K562 (cell line): Measurements from ENCODE around the gene SRBD1. TPM values are rescaled to one million over a fixed set of nuclear protein-coding genes. Genes with fewer than 3 reads are reported as not detected.

Experiments used
- ATAC-seq: fragments of 200-7000 bp; cut with Tn5 transposase; 3 replicates; pipeline ENCODE4 v1.9.1; 2020; ENCODE audit warnings: moderate library complexity
- BruUV-seq: library from RNA; stranded (reverse); fragments of 400-500 nt; replicated peaks from 2 replicates; lab custom pipeline; 2021; lab: Mats Ljungman, UMichigan
- CTCF ChIA-PET: fragments of 300-600 bp; formaldehyde crosslinking; extraction: SDS; loops from one replicate; lab custom pipeline; 2021; ENCODE audit warnings: low intra/inter-chr PET ratio; lab: Yijun Ruan, JAX
- POLR2A ChIA-PET: fragments of 300-600, 350-650 bp; sonication (Branson Sonifier 250); formaldehyde crosslinking; extraction: SDS; loops from one replicate; lab custom pipeline; 2021; ENCODE audit warnings: antibody characterized with exemption, inconsistent platforms; lab: Yijun Ruan, JAX
- DNase-seq, 4 experiments: peaks; one replicate each; pipeline versions ENCODE4 v3.0.0 to v3.0.0-alpha.2; 2011 to 2018; ENCODE audit warnings: low spot score in 3 of 4, mixed read lengths in 3 of 4; ENCODE audit errors: extremely low read depth in 1 of 4
- FAIRE-seq: peaks from 2 replicates; lab custom pipeline; 2011; peaks lifted over from hg19 to GRCh38; lab: Jason Lieb, UNC
- H2AFZ ChIP-seq: 2 replicates; pipeline ENCODE4 v1.6.0; 2011; ENCODE audit warnings: low read depth, low read length, control low read depth, inconsistent platforms
- H3K27ac ChIP-seq: fragments of 200-600 bp; 3 replicates; pipeline ENCODE4 v1.8.0; 2011; ENCODE audit warnings: low read depth, mild to moderate bottlenecking, control low read depth, inconsistent platforms, low read length, moderate library complexity, mixed read lengths; ENCODE audit errors: extremely low read depth
- H3K27me3 ChIP-seq, 2 experiments: fragments of 300-600 bp in 1 of 2; 2 replicates in 1 of 2; 3 replicates in 1 of 2; pipeline versions ENCODE4 v1.6.0 to v1.8.0; 2011; ENCODE audit warnings: inconsistent platforms in 2 of 2, low read length in 2 of 2, mild to moderate bottlenecking in 1 of 2, mixed read lengths in 1 of 2, moderate library complexity in 1 of 2; ENCODE audit not compliant: control insufficient read depth in 2 of 2, insufficient read depth in 2 of 2
- H3K36me3 ChIP-seq: fragments of 300-600 bp; 3 replicates; pipeline ENCODE4 v1.8.0; 2011; ENCODE audit warnings: mild to moderate bottlenecking, low read length, inconsistent platforms; ENCODE audit not compliant: control insufficient read depth, insufficient read depth
- H3K4me1 ChIP-seq, 2 experiments: fragments of 200-600 bp in 1 of 2; replicated peaks in 1 of 2; 2 replicates in 1 of 2; 3 replicates in 1 of 2; pipeline versions ENCODE4 v1.5.1 to v1.8.0; 2011; ENCODE audit warnings: inconsistent platforms in 2 of 2, low read length in 2 of 2, mild to moderate bottlenecking in 1 of 2, mixed read lengths in 1 of 2, moderate library complexity in 1 of 2; ENCODE audit not compliant: control insufficient read depth in 2 of 2, insufficient read depth in 2 of 2
- H3K4me2 ChIP-seq: 2 replicates; pipeline ENCODE4 v1.6.1; 2011; ENCODE audit warnings: low read length, control low read depth, inconsistent platforms, mixed read lengths; ENCODE audit not compliant: insufficient read depth
- H3K4me3 ChIP-seq: fragments of 200-600 bp; sonication (generic), shearing (Covaris generic); 2 replicates; pipeline ENCODE4 v1.5.1; 2016; ENCODE audit warnings: control low read depth, inconsistent platforms
- H3K79me2 ChIP-seq: fragments of 200-600 bp; 3 replicates; pipeline ENCODE4 v1.8.0; 2011; ENCODE audit warnings: low read length, inconsistent platforms; ENCODE audit not compliant: control insufficient read depth, insufficient read depth
- H3K9ac ChIP-seq, 2 experiments: 2 replicates each; pipeline versions ENCODE4 v1.6.0 to v1.6.1; 2011; ENCODE audit warnings: low read depth in 2 of 2, low read length in 2 of 2, control low read depth in 1 of 2, inconsistent platforms in 1 of 2, mild to moderate bottlenecking in 1 of 2, mixed read lengths in 1 of 2; ENCODE audit not compliant: insufficient read depth in 1 of 2
- H3K9me1 ChIP-seq: one replicate; pipeline ENCODE4 v1.6.0; 2011; ENCODE audit warnings: inconsistent platforms, mild to moderate bottlenecking, low read length, moderate library complexity; ENCODE audit not compliant: control insufficient read depth, insufficient read depth
- H3K9me3 ChIP-seq: replicated peaks from 2 replicates; pipeline ENCODE4 v1.5.1; 2011; ENCODE audit warnings: low read depth, low read length, inconsistent platforms; ENCODE audit not compliant: control insufficient read depth, insufficient read depth
- H4K20me1 ChIP-seq: replicated peaks from 2 replicates; pipeline ENCODE4 v1.6.1; 2011; ENCODE audit warnings: low read length, inconsistent platforms, mixed read lengths; ENCODE audit not compliant: control insufficient read depth, insufficient read depth
- ARID2 ChIP-seq: fragments of 450-650 bp; IDR thresholded peaks from 2 replicates; pipeline ENCODE4 v1.6.1; 2017; ENCODE audit warnings: antibody characterized with exemption, mild to moderate bottlenecking
- ARID4B ChIP-seq: sonication (generic); formaldehyde crosslinking; IDR thresholded peaks from 2 replicates; pipeline ENCODE4 v1.8.0; 2022; ENCODE audit warnings: mild to moderate bottlenecking, missing genetic modification reagents
- CHD4 ChIP-seq: fragments of 200-600 bp; sonication (generic); IDR thresholded peaks from 3 replicates; pipeline ENCODE4 v1.6.1; 2012; ENCODE audit warnings: low read depth, mild to moderate bottlenecking, mixed read lengths, low read length, inconsistent platforms; ENCODE audit not compliant: insufficient read depth, insufficient replicate concordance, poor library complexity, severe bottlenecking
- HNRNPLL ChIP-seq: fragments of 200-400 bp; formaldehyde crosslinking; IDR thresholded peaks from 2 replicates; pipeline ENCODE4 v1.6.1; 2017; ENCODE audit warnings: low read length, low read depth, mild to moderate bottlenecking; ENCODE audit not compliant: poor library complexity, severe bottlenecking
- LARP7 ChIP-seq: fragments of 450-650 bp; IDR thresholded peaks from 2 replicates; pipeline ENCODE4 v1.6.1; 2016
- PATZ1 ChIP-seq: fragments of 250-450 bp; sonication (Bioruptor Pico); IDR thresholded peaks from 2 replicates; pipeline ENCODE4 v1.5.0; 2020; ENCODE audit warnings: mild to moderate bottlenecking, borderline replicate concordance
- POLR2AphosphoS2 ChIP-seq: IDR thresholded peaks from 2 replicates; pipeline ENCODE4 v1.6.1; 2012; ENCODE audit warnings: low read length, improper control_type of control experiment
- TAL1 ChIP-seq: fragments of 450-650 bp; IDR thresholded peaks from 2 replicates; pipeline ENCODE4 v1.6.1; 2016; ENCODE audit warnings: mild to moderate bottlenecking
- U2AF2 ChIP-seq: fragments of 200-400 bp; formaldehyde crosslinking; optimal IDR thresholded peaks from 2 replicates; pipeline ENCODE3; 2017; ENCODE audit warnings: low read depth, mild to moderate bottlenecking, low read length
- ZNF398 ChIP-seq: fragments of 250-450 bp; sonication (Bioruptor Pico); IDR thresholded peaks from 2 replicates; pipeline ENCODE4 v1.8.0; 2021; ENCODE audit warnings: moderate library complexity, mild to moderate bottlenecking, inconsistent platforms
- ZNF740 ChIP-seq, 3 experiments: fragments of 200-800 bp in 1 of 3; sonication (Bioruptor generic) in 1 of 3; sonication (generic) in 1 of 3; formaldehyde crosslinking in 1 of 3; IDR thresholded peaks; 2 replicates each; pipeline versions ENCODE4 v1.6.1 to v1.8.0; 2016 to 2022; ENCODE audit warnings: mild to moderate bottlenecking in 2 of 3, missing compliant biosample characterization in 2 of 3, missing genetic modification characterization in 2 of 3, missing genetic modification reagents in 1 of 3
- in situ Hi-C: fragments of 300-500 bp; cut with MboI; formaldehyde crosslinking; loops from 4 replicates; pipeline ENCODE4 v1.15.0; 2018; ENCODE audit warnings: inconsistent platforms, mixed read lengths
- intact Hi-C: fragments of 100-400 bp; cut with micrococcal nuclease; formaldehyde crosslinking; loops from 2 replicates; pipeline ENCODE4 v1.14.2; 2022
- polyA plus RNA-seq, 8 experiments: library from polyadenylated mRNA; depleted of rRNA in 4 of 8; stranded (reverse) in 5 of 8; unstranded in 3 of 8; fragments of >200 nt; fragmentation: Nextera tagmentation in 2 of 8; fragmentation: Illumina TruSeq in 1 of 8; extraction: Ambion mirVana in 2 of 8; extraction: Trizol in 1 of 8; gene quantifications; 2 replicates each; pipeline versions ENCODE4 v1.2.1 to v1.2.3, GENCODE V29; 2011 to 2014; ENCODE audit warnings: inconsistent platforms in 1 of 8, missing spikeins in 1 of 8
- total RNA-seq, 7 experiments: library from RNA; depleted of rRNA in 6 of 7; stranded (reverse); fragments of >200 nt in 6 of 7; fragmentation: Illumina TruSeq in 2 of 7; extraction: Trizol in 2 of 7; gene quantifications; 2 replicates each; pipeline versions ENCODE4 v1.2.1 to v1.2.3, GENCODE V29; 2011 to 2021; ENCODE audit warnings: low replicate concordance in 1 of 7

The SRBD1 gene
- total and polyA plus RNA-seq, 9 of the 15 experiments (the other 6 are each of a cell fraction or from before 2014, with no cell fraction given), result 6.9 to 23.2 (median 14.7) TPM

GRCh38 chr2:45391866-45392265, 219.2 kb downstream of the SRBD1 start:
- Histone ChIP-seq H3K27ac (no peak overlapping the region), H3K4me1 (no peaks in the 10 kb centered on the region), H2AFZ (no peak overlapping the region), H4K20me1 (no peaks in the 10 kb centered on the region), H3K9ac (no peak overlapping the region), H3K4me3 (no peak overlapping the region), H3K9me3 (no peaks in the 10 kb centered on the region), H3K36me3 (peaks cover 16% of the 10 kb centered on the region), H3K27me3 (no peaks in the 10 kb centered on the region), H3K79me2 (no peaks in the 10 kb centered on the region), H3K9me1 (no peaks in the 10 kb centered on the region), H3K4me2 (no peak overlapping the region)
- in situ Hi-C loops, result no loop called here
- intact Hi-C loops, result no loop called here
- ATAC-seq (no peak), FAIRE-seq (no peak), DNase-seq (no peak)
- ChIA-PET CTCF (no interaction called here), POLR2A (no interaction called here)
- BruUV-seq, result no TSS peak
- TF ChIP-seq POLR2AphosphoS2 (no peak), ZNF740 (CRISPR knock-in tag; IDR thresholded peaks at IDR 0.05) (no peak), ZNF740 (tag; IDR thresholded peaks at IDR 0.05) (no peak), PATZ1 (no peak), ZNF398 (CRISPR knock-in tag) (no peak), LARP7 (no peak), TAL1 (no peak), HNRNPLL (no peak), U2AF2 (no peak), CHD4 (no peak), ARID2 (no peak), ARID4B (CRISPR knock-in tag) (no peak)
